ENCODE results near the gene SIK3.

- TF ChIP-seq POLR2AphosphoS5 (IDR thresholded peaks at IDR 0.05; ENCODE audit: low read depth, low read length) (no peak), REST (IDR thresholded peaks at IDR 0.05; ENCODE audit: insufficient read depth in 1 of 2, low read depth in 2 of 2, low read length in 2 of 2) (no peak), FOXP2 (optimal IDR thresholded peaks at IDR 0.05; ENCODE audit: borderline replicate concordance, extremely low read depth, extremely low read length, insufficient read depth) (no peak), TAF1 (IDR thresholded peaks at IDR 0.05; ENCODE audit: borderline replicate concordance, insufficient read depth, low read length) (no peak)
Observed at GRCh38 chr11:117010808-117011540, 87.3 kb downstream of the SIK3 start.
